C4-2B (cell line): ENCODE results near the gene XCL1.

Experiments used
- H3K27ac ChIP-seq: fragments of 450-650 bp; 2 replicates; pipeline ENCODE4 v1.5.1; 2017
- ZFX ChIP-seq: fragments of 450-650 bp; IDR thresholded peaks from 2 replicates; pipeline ENCODE4 v1.6.1; 2017
- TF ChIP-seq, protein P1 (sequence below): fragments of 450-650 bp; conservative IDR thresholded peaks from 2 replicates; pipeline ENCODE4 v1.5.1; 2017; ENCODE audit warnings: mild to moderate bottlenecking

XCL1 gene

DNA sequence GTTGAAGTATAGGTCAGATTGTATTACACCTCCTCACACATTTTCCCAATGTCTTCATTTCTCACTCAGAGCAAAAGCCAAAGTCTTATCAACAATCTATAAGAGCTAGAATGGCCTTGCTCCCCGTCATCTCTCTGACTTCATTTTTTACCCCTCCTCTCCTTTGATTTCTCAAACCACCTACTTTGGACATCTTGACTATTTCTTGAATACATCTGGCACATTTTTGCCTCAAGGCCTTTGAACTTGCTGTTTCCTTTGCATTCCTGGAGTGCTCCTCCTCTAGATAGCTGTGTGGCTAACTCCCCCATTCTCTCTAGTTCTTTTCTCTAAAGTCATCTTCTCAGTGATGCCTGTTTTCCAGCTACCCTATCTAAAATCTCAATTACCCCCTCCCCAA is 25.4 kb upstream of the XCL1 start:
- no peak overlapping the region for H3K27ac ChIP-seq
- no peak for TF ChIP-seq ZFX
- TF ChIP-seq, protein P1, sequence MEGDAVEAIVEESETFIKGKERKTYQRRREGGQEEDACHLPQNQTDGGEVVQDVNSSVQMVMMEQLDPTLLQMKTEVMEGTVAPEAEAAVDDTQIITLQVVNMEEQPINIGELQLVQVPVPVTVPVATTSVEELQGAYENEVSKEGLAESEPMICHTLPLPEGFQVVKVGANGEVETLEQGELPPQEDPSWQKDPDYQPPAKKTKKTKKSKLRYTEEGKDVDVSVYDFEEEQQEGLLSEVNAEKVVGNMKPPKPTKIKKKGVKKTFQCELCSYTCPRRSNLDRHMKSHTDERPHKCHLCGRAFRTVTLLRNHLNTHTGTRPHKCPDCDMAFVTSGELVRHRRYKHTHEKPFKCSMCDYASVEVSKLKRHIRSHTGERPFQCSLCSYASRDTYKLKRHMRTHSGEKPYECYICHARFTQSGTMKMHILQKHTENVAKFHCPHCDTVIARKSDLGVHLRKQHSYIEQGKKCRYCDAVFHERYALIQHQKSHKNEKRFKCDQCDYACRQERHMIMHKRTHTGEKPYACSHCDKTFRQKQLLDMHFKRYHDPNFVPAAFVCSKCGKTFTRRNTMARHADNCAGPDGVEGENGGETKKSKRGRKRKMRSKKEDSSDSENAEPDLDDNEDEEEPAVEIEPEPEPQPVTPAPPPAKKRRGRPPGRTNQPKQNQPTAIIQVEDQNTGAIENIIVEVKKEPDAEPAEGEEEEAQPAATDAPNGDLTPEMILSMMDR: no peak

DNA sequence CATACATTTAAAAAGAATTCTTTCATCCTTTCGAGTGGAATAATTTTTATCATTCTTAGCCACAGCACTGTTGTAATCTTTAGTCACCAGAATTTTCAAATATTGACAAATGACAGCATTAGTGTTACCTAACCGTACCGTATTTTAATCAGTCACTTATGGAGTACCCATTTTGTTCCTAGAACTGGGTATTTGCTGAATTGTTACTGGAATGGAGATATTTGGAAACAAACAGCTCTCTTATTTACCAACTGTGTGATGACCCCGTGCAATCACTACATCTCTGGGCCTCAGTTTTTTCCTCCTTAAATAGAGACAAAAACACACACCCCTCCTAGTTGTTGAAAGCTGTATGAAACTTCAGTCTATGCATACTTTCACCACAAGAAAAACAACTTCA is 24.7 kb upstream of the XCL1 start:
- TF ChIP-seq, protein P1: no peak
- no peak for TF ChIP-seq ZFX

DNA sequence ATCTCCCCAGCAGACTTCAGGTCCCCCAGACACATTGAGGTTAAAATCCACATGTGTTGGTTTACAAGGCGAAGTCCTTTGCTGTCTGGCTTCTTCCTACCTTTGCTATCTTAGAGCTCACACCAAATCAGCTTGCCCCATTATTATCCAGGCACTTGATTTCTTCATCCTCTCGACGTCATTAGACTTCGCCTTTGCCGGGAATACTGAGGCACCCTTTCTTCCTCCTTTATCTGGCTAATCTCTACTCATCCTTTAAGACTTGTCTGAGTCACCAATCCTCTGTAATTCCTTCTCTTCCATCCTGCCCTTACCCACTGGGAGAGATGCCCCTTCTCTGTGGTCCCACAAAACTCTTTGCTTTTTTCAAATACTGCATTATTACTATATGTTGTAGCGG is 23.4 kb upstream of the XCL1 start:
- TF ChIP-seq ZFX: no peak
- TF ChIP-seq, protein P1: no peak
- H3K27ac ChIP-seq: no peak overlapping the region

More for the DNA sequence above, 24.7 kb upstream of the XCL1 start:
- no peak overlapping the region for H3K27ac ChIP-seq

DNA sequence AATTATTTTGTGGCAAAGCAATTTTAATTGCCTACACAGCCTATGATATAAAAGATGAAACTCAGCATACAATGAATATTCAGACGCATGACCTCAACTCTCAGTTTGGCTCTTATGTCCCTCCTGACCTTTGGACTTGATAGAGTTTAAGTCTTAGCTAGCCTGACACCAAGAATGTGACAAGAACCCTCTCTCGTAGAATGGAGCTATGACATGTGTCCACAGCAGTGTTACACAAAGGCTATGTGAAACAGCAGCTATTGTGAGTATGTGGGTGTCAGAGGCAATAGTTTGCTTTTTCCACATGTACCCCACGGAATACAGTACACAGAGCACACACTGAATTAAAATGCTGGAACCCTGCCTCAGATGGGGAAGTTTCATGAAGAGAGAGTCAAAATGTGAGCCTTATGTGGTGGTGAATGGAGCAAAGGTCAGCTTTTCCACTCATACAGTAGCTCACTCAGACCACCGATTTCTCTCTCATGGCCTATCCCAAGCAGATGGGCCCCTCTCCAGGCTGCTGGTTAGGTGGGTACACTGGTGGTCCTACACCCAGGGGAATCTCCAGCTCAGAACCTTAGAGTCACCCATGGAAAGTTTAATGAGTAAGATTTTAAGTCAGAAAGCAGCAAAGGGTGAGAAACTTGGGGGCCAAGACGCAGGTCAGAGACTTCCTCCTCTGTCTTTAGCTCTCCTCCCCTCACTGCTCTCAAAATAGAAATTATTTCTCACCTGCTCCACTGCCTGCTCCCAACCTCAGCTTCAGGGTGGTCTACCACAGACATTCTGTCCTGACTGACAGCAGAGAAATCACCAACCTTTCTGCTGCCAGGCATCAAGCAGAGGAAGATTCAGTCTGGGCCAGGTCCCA is 22.5 kb upstream of the XCL1 start:
- no peak for TF ChIP-seq ZFX
- TF ChIP-seq, protein P1: no peak
- no peak overlapping the region for H3K27ac ChIP-seq

DNA sequence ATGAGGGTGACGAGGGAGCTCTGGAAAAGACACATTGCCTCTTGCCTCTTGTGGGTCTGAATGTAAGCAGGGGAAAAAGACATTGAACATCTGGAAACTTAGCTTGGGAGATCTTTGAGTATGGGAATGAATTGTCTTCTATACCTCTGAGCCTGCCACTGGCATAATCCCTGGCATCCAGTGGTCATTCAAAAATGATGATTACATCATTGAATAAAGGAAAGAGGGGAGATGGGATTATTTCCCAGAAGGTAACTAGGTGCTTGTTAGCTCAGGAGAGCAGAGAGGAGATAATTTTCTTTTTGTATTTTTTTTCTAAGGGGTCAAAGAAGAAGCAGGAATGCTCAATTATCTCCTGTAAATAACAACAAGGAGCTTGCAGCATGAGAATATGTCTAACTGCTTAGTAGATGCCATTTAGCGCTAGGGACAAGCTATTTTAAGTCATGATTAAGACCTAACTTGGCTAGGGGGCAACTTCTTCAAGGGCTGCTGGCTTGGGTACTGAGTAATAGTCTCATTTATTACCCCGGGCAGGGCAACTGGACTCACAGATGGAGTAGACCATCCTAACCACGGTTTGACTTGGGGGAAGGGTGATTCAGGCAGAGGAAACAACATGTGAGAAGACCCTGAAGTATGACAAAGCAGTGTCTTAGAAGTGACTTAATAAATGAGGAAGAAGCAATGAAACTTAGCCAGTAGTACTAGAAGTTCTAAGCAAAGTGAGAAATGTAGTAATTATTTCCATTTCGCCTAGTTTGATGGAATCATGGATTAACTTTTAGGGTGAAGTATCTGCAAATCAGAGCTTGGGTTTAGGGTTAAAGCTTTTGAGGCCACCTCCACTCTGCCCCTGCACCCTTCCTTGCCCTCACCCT is 21.6 kb upstream of the XCL1 start:
- no peak for TF ChIP-seq ZFX
- TF ChIP-seq, protein P1: no peak
- H3K27ac ChIP-seq: no peak overlapping the region

DNA sequence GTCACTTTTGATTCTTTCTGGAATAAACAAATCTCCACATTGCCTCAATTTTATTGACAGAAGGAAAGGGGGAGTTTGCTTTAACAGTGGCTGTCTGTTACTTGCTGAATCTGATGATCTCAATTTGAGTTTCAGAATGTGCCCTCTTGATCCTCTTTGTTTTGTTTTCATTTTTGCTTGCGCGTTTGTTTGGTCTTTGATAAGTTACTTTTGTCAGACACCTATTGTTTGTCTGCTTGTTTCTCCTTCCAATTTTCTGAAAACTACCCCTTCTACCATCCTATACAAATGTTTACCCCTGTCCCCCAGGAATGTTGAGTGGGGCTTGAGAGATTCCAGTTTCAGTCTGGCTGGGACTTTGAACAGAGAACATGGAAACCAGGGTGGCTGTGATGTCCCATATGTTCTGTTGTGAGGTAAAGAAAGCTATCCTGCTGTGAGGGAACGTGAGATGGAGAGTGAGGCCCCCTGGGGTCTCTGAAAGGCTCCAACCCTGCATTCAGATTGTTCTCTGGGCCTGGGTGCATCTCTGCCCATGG is 20.8 kb upstream of the XCL1 start:
- peak overlapping the region; percentile 38; the same call in 1 of the 2 replicates for H3K27ac ChIP-seq
- no peak for TF ChIP-seq ZFX
- TF ChIP-seq, protein P1: no peak

DNA sequence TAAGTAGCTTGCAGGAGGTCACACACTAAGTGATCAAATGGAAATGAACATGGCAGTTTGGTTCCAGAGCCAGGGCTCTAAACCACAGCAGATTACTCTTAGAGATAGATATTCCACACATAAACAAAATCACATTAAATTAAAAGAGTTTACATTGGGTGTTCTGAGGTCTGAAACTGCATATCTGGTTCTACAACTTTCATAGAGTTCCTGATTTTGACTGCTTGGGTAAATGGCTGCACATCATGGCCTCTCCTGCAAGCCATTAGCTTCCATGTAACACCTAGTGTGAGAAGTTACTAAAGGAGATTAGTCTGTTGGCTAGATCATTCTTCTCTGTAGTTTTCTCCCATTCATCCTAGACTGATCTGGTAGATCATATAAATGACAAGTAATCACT is 19.8 kb upstream of the XCL1 start:
- TF ChIP-seq, protein P1: no peak
- TF ChIP-seq ZFX: no peak
- no peak overlapping the region for H3K27ac ChIP-seq
